ENCODE results near the gene MTUS2. TPM values are rescaled to one million over a fixed set of nuclear protein-coding genes. Genes with fewer than 3 reads are reported as not detected.

The MTUS2 gene
- total RNA-seq, 1 experiment from 2014 or later, result 0.35 TPM

DNA sequence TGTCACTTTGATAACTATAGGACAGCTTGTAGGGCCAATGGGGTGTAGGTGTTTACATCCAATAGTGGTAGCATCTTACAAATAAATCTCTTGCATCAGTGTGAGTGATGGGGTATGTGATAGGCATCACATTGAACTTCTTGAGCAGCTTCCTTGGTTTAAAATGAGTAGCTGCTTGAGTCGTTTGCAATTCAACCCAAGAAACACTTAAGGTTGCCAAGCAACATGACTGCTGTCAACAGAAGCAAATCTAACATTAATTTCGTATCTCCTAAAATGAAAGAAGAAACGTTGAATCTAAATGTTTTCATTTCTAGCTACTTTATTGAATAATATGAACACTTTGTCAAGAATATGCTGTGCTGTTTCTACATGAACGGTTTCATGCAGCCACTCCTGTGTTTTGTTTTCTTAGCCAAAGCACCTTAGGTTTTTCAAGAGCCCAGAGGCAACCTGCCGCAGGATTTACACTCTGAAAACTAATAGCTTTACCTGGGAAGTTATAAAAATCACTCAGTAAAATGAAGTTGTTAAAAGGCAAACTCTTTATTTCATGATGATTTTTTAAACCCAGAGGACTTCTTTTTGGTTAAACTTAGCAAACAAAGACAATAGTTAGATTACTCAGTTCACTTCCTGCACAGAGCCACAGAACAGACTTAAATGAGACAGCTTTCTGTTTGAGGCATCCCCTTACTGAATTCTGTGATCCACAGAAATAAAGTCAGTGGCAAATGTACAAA, 305.2 kb downstream of the MTUS2 start:
- Histone ChIP-seq H3T11ph (ENCODE audit: low read length) (peak overlapping the region; percentile 89), H4K20me1 (ENCODE audit: control insufficient read depth, insufficient read depth, insufficient read length) (no peaks in the 10 kb centered on the region), H2AK5ac (ENCODE audit: insufficient read length, low read length) (no peak overlapping the region), H3K9me3 (ENCODE audit: control insufficient read depth, low read depth, low read length) (no peaks in the 10 kb centered on the region), H2BK15ac (ENCODE audit: low read depth, low read length) (no peak overlapping the region), H2BK120ac (ENCODE audit: low read depth, low read length, poor library complexity, severe bottlenecking) (no peak overlapping the region), H3K27me3 (ENCODE audit: insufficient read depth, low read length) (no peaks in the 10 kb centered on the region), H2BK20ac (ENCODE audit: low read depth, low read length, poor library complexity, severe bottlenecking) (no peak overlapping the region), H4K8ac (replicated peaks; ENCODE audit: insufficient read length, low read depth, low read length) (no peak overlapping the region), H4K5ac (ENCODE audit: insufficient read length, low read depth, low read length) (no peak overlapping the region), H3K4me1 (ENCODE audit: insufficient read depth, low read length) (no peaks in the 10 kb centered on the region; the same call in 1 of the 2 replicates), H3K79me2 (ENCODE audit: insufficient read depth, low read length) (no peaks in the 10 kb centered on the region), H3K56ac (ENCODE audit: insufficient read length, low read depth, low read length) (no peak overlapping the region), H3K14ac (ENCODE audit: insufficient read depth, low read length) (no peak overlapping the region; the same call in 1 of the 2 replicates), H2AFZ (ENCODE audit: low read length) (no peak overlapping the region), H3K23me2 (ENCODE audit: insufficient read length, low read depth, low read length, poor library complexity, severe bottlenecking) (no peaks in the 10 kb centered on the region), H3K4me2 (ENCODE audit: insufficient read depth, insufficient read length, low read length) (no peak overlapping the region), H3K9ac (ENCODE audit: extremely low read depth, insufficient read length, low read length) (no peak overlapping the region), H3K79me1 (ENCODE audit: insufficient read depth, low read depth, low read length, poor library complexity, severe bottlenecking) (no peaks in the 10 kb centered on the region), H4K91ac (ENCODE audit: insufficient read length, low read depth, low read length) (no peak overlapping the region), H3K4ac (ENCODE audit: low read depth, low read length) (no peak overlapping the region; the same call in 1 of the 2 replicates), H2BK5ac (ENCODE audit: insufficient read length, low read length) (no peak overlapping the region), H3K27ac (ENCODE audit: insufficient read length, low read depth, low read length) (no peak overlapping the region), H3K23ac (ENCODE audit: insufficient read length, low read depth, low read length) (no peak overlapping the region), H2BK12ac (ENCODE audit: insufficient read length, low read depth, low read length) (no peak overlapping the region), H3K18ac (ENCODE audit: insufficient read length, low read depth, low read length) (no peak overlapping the region)
- H3K4me3 Mint-ChIP-seq, result no peak overlapping the region
- TF ChIP-seq, protein P1, sequence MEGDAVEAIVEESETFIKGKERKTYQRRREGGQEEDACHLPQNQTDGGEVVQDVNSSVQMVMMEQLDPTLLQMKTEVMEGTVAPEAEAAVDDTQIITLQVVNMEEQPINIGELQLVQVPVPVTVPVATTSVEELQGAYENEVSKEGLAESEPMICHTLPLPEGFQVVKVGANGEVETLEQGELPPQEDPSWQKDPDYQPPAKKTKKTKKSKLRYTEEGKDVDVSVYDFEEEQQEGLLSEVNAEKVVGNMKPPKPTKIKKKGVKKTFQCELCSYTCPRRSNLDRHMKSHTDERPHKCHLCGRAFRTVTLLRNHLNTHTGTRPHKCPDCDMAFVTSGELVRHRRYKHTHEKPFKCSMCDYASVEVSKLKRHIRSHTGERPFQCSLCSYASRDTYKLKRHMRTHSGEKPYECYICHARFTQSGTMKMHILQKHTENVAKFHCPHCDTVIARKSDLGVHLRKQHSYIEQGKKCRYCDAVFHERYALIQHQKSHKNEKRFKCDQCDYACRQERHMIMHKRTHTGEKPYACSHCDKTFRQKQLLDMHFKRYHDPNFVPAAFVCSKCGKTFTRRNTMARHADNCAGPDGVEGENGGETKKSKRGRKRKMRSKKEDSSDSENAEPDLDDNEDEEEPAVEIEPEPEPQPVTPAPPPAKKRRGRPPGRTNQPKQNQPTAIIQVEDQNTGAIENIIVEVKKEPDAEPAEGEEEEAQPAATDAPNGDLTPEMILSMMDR (conservative IDR thresholded peaks at IDR 0.05), result no peak
- no peaks in the 10 kb centered on the region for H3K9me3 Mint-ChIP-seq
- no peak overlapping the region for H3K27ac Mint-ChIP-seq
- no CpG with 5 or more reads among the region's 5 CpGs for WGBS (ENCODE audit: extremely low coverage, insufficient read length, low lambda C conversion rate)
- H3K36me3 Mint-ChIP-seq (ENCODE audit: insufficient read depth in 1 of 3, low read depth in 3 of 3), result no peaks in the 10 kb centered on the region; a peak in 1 of 7 replicates
- H3K4me1 Mint-ChIP-seq, result peaks cover 0 to 3% of the 10 kb centered on the region in 2 experiments; a peak in 1 of 4 replicates
- no peaks in the 10 kb centered on the region; the same call in 1 of the 2 replicates for H3K27me3 Mint-ChIP-seq (ENCODE audit: low read depth)
- DNase-seq, result no peak

All from H9 (cell line).